ENCODE data around the gene UBAC1. TPM values are rescaled to one million over a fixed set of nuclear protein-coding genes. Genes with fewer than 3 reads are reported as not detected.

The UBAC1 gene
- total and polyA plus RNA-seq, 12 donors = 73.8 to 172 (median 85.5) TPM

DNA sequence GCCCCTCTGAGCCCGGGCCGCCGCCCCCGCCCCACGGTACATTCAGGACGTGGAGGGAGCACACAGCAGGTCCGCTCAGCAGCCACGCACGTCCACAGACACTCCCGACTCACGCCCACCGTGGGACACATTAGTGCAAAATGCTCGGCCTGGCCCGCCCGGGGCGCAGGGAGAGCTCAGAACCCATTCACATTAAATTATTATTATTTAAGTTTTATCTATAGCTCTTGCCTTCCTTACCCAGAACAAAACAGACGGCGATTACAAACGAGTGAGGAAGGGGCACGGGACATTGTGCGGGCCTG, 47.5 kb upstream of the UBAC1 start:
- intact Hi-C loops (cut with DNase I) = no loop called here
- Histone ChIP-seq H3K27me3 (no peaks in the 10 kb centered on the region), H3K9me3 (no peaks in the 10 kb centered on the region), H3K4me1 (peaks cover 8 to 60% (median 34%) of the 10 kb centered on the region in 9 donors), H3K4me3 (no peak overlapping the region), H3K36me3 (peaks cover 0 to 47% (median 0%) of the 10 kb centered on the region in 9 donors), H3K27ac (peak overlapping the region in 6 of 10 donors; percentile 31 to 85 (median 68))
- WGBS, 2 donors = 79 to 84% methylated on average over 21 of the region's 21 CpGs
- no peak for DNase-seq
- peak in 1 of 8 donors; percentile 1 for ATAC-seq
- TF ChIP-seq, protein P1, sequence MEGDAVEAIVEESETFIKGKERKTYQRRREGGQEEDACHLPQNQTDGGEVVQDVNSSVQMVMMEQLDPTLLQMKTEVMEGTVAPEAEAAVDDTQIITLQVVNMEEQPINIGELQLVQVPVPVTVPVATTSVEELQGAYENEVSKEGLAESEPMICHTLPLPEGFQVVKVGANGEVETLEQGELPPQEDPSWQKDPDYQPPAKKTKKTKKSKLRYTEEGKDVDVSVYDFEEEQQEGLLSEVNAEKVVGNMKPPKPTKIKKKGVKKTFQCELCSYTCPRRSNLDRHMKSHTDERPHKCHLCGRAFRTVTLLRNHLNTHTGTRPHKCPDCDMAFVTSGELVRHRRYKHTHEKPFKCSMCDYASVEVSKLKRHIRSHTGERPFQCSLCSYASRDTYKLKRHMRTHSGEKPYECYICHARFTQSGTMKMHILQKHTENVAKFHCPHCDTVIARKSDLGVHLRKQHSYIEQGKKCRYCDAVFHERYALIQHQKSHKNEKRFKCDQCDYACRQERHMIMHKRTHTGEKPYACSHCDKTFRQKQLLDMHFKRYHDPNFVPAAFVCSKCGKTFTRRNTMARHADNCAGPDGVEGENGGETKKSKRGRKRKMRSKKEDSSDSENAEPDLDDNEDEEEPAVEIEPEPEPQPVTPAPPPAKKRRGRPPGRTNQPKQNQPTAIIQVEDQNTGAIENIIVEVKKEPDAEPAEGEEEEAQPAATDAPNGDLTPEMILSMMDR (IDR thresholded peaks at IDR 0.05) = no peak

DNA sequence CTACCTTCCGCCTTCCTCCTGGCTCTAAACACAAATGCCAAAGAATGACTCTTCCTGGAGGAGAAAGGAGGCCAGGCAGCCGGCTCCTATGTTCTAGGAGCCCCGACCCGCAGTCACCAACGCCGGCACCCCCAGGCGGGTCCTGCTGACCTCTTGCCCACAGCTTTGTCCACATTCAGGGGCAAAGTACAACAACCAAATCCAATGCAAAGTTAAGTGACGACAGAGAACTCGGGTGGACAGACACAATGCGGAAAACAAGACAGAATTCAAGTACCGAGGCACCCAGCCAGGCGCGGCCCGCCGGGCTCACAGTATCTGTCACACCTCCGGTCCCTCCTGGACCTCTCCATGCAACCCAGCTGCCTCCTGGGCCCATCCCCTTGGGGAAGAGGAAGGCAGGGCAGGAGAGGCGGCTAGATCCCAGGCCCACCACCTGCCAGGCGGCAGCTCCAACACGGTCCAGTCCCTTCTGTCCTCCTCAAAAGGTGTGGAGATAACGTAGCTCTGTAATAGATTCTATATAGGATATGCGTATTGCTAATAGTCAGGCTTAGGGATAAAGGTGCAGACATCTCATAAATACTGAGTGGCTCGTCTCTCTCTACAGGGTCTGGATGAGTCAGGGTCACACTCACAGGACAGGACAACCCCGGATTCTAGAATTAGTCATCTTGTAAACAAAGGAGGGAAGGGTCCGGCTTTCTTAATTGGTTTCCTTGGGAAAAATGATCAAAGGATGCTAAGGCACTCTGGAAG, 46.9 kb upstream of the UBAC1 start:
- no peaks in the 10 kb centered on the region for H3K9me3 ChIP-seq
- H3K27me3 ChIP-seq = no peaks in the 10 kb centered on the region
- H3K36me3 ChIP-seq = peaks cover 0 to 42% (median 0%) of the 10 kb centered on the region in 9 donors
- peaks cover 12 to 60% (median 36%) of the 10 kb centered on the region in 9 donors for H3K4me1 ChIP-seq
- intact Hi-C loops (cut with DNase I) = no loop called here
- WGBS, 2 donors = 73 to 78% methylated on average over 24 of the region's 24 CpGs
- H3K4me3 ChIP-seq = no peak overlapping the region
- DNase-seq (no peak), ATAC-seq (peak in 3 of 8 donors; percentile 3 to 8 (median 8))
- TF ChIP-seq, protein P1 (IDR thresholded peaks at IDR 0.05) = no peak
- H3K27ac ChIP-seq = peak overlapping the region in 7 of 10 donors; percentile 22 to 85 (median 64)

- ATAC-seq (no peak), DNase-seq (no peak)
- peaks cover 18 to 60% (median 36%) of the 10 kb centered on the region in 9 donors for H3K4me1 ChIP-seq
- peaks cover 0 to 36% (median 0%) of the 10 kb centered on the region in 9 donors for H3K36me3 ChIP-seq
- intact Hi-C loops (cut with DNase I) = no loop called here
- TF ChIP-seq, protein P1 (IDR thresholded peaks at IDR 0.05) = no peak
- no peak overlapping the region for H3K4me3 ChIP-seq
- H3K27ac ChIP-seq = peak overlapping the region in 5 of 10 donors; percentile 44 to 79 (median 61)
- H3K9me3 ChIP-seq = no peaks in the 10 kb centered on the region
- H3K27me3 ChIP-seq = no peaks in the 10 kb centered on the region
- 84 to 91% methylated on average over 36 of the region's 36 CpGs for WGBS, 2 donors
Measured at GRCh38 chr9:136007276-136007933, 46.2 kb upstream of the UBAC1 start.

DNA sequence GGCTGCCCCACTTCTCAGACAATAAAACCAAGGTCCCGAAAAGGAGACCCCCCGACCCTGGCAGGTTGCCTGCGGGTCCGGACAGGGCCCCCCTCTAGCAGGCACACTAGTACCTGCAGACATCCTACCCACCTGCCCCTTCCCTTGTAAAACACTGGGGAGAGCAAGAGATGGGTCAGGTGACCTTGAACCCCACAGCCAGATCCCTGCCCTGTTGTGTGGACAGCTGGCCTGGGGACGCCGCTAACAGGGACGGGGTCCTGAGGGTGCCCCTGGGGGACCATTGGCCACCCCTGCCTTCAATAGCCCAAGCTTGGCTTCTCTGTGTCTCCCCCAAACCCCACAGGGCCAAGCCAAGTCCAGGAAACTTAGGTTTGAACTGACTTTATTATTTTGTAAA, 45.0 kb upstream of the UBAC1 start:
- DNase-seq = no peak
- TF ChIP-seq, protein P1 (IDR thresholded peaks at IDR 0.05) = no peak
- intact Hi-C loops (cut with DNase I) = no loop called here
- Histone ChIP-seq H3K27ac (no peak overlapping the region), H3K9me3 (no peaks in the 10 kb centered on the region), H3K4me3 (no peak overlapping the region), H3K36me3 (peaks cover 0 to 30% (median 0%) of the 10 kb centered on the region in 9 donors), H3K27me3 (no peaks in the 10 kb centered on the region), H3K4me1 (peaks cover 11 to 50% (median 24%) of the 10 kb centered on the region in 9 donors)
- ATAC-seq = no peak
- WGBS, 2 donors = 90 to 95% methylated on average over 7 of the region's 7 CpGs

Data from heart right ventricle (tissue), 16 donors.